SU-DHL-6 (cell line): ENCODE measurements around the gene ITPR3.

ENCODE experiments used
- CTCF ChIP-seq: fragments of 200-600 bp; sonication (generic); IDR thresholded peaks from one replicate; pipeline ENCODE4 v1.5.1; 2017; ENCODE audit warnings: antibody characterized with exemption, mild to moderate bottlenecking, low read length, moderate library complexity; ENCODE audit not compliant: insufficient read depth, poor library complexity, severe bottlenecking
- EZH2phosphoT487 ChIP-seq: fragments of 200-600 bp; sonication (generic), shearing (Covaris generic); conservative IDR thresholded peaks from 2 replicates; pipeline ENCODE4 v1.6.1; 2018; ENCODE audit warnings: mild to moderate bottlenecking, antibody characterized with exemption, low read length, moderate library complexity, mixed read lengths

DNA sequence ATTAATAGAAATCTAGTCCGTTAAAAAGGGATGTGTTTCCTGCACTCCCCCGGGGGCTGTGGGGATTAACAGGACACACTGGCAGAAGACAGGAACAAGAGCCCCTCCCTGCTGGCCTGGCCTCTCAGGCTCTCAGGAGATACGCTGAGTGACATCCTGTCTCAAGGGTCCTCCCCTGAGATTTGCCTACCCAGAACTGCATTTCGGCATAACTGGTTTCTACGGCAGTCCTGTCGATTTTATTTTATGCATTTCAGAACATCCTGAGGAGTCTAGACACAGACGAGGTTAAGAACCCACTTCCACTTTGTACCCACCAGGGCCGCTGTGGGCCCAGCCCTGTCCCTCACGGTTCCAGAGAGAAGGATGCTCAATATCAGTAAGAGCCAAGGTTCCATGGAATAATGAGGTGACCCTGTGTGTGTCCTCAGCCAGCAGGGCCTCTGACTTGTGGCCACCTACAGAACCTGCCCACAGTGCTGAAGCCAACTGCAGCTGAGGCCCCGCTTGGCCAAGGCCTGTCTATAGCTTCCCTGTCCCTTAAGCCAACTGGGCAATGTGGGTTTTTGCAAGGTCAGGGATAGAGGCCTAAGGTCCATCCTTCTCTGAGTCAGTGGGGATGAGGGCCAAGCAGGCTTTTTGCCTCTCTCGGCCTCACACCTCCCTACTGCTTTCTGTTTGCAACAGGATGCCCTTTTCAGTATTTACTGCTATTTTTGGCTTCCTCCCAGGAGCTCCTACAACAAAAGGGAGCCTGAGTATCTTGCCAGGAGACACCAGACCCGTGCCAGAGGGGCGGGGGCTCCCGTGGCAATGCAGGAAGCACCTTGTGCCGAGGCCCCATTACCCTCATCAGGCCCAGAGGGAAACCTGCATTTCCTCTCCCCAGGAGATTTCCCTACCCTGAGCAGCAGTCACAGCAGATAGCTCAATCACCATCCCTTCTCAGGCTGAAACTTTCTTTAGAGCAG, 75.7 kb downstream of the ITPR3 start:
- TF ChIP-seq CTCF: no peak
- TF ChIP-seq EZH2phosphoT487: no peak
